Central memory CD8-positive, alpha-beta T cell (primary cell): ENCODE results near the gene DCTN3.
"Not testable (repeated sequence)": the region's sequence is repeated elsewhere in the genome, so short reads cannot be mapped to it uniquely, and the experiment has no call there.

Source experiments
- ATAC-seq: fragments of 150-1000 bp; cut with Tn5 transposase; replicated peaks from 2 replicates; pipeline ENCODE4 v1.10.0; 2022; ENCODE audit warnings: mild to moderate bottlenecking, moderate FRiP score, moderate number of reproducible peaks; ENCODE audit not compliant: poor library complexity, severe bottlenecking; ENCODE audit errors: extremely low read depth
- DNase-seq, 2 donors: peaks; one replicate each; pipeline ENCODE4 v3.0.0; 2021; ENCODE audit warnings: low spot score in 2 of 2
- H3K27ac Mint-ChIP-seq: one replicate; pipeline ENCODE4 v1.8.0; 2022; ENCODE audit warnings: low read depth, mild to moderate bottlenecking, moderate library complexity, mixed read lengths
- H3K27me3 Mint-ChIP-seq: one replicate; pipeline ENCODE4 v1.8.0; 2022; ENCODE audit warnings: mixed read lengths
- H3K36me3 Mint-ChIP-seq: one replicate; pipeline ENCODE4 v1.8.0; 2022; ENCODE audit warnings: mild to moderate bottlenecking, moderate library complexity, mixed read lengths; ENCODE audit not compliant: insufficient read depth
- H3K4me1 Mint-ChIP-seq: one replicate; pipeline ENCODE4 v1.8.0; 2022; ENCODE audit warnings: mixed read lengths
- H3K4me3 Mint-ChIP-seq: one replicate; pipeline ENCODE4 v1.8.0; 2022; ENCODE audit warnings: mild to moderate bottlenecking, moderate library complexity, mixed read lengths
- H3K9me3 Mint-ChIP-seq: one replicate; pipeline ENCODE4 v1.8.0; 2022; ENCODE audit warnings: mixed read lengths

Gene DCTN3

GRCh38 chr9:34653151-34654072 lies 33.1 kb upstream of the DCTN3 start:
- Mint-ChIP-seq H3K4me3 (no peak overlapping the region), H3K9me3 (no peaks in the 10 kb centered on the region), H3K27me3 (no peaks in the 10 kb centered on the region), H3K36me3 (peaks cover 17% of the 10 kb centered on the region), H3K27ac (peak overlapping the region; percentile 14), H3K4me1 (peaks cover 23% of the 10 kb centered on the region)
- DNase-seq (no peak), ATAC-seq (no peak)

DNA sequence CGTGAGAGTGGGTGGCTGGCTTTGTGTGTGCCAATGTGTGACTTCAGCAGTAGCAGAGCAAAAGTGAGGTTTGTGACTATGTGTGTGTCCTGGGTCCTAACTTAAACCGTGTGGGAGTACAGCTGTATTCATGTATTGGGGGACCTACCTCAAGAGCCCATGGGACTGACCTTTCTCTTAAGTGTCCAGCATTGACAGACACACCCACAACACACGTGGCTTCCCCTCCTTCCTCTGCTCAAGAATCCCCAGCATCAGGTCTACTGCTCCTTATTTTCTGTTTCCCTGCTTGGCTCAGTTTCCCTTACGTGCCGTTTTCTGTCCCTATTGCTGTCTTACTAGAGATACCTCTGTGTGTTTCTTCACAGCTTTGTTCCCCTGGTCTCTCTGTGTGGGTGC lies 32.3 kb upstream of the DCTN3 start:
- ATAC-seq (no peak), DNase-seq (no peak)
- Mint-ChIP-seq H3K9me3 (no peaks in the 10 kb centered on the region), H3K27ac (peak overlapping the region; percentile 14), H3K4me1 (peaks cover 31% of the 10 kb centered on the region), H3K27me3 (no peaks in the 10 kb centered on the region), H3K4me3 (peak overlapping the region; percentile 1), H3K36me3 (peaks cover 17% of the 10 kb centered on the region)

- peak within 1 kb of the TSS; percentile 1 for H3K4me3 Mint-ChIP-seq
- H3K36me3 Mint-ChIP-seq = peaks cover 17% of the 10 kb centered on the region
- no peaks in the 10 kb centered on the region for H3K9me3 Mint-ChIP-seq
- peaks cover 37% of the 10 kb centered on the region for H3K4me1 Mint-ChIP-seq
- H3K27me3 Mint-ChIP-seq = no peaks in the 10 kb centered on the region
- ATAC-seq (peak; percentile 13), DNase-seq (no peak)
- peak within 1 kb of the TSS; percentile 14 for H3K27ac Mint-ChIP-seq
Observed at GRCh38 chr9:34651876-34652601, 31.7 kb upstream of the DCTN3 start, which contains the start of gene IL11RA. Gene IL11RA, plus strand, starts transcription at chr9:34652185. Its CDS starts 3,033 bp downstream, at chr9:34655218.

- DNase-seq (no peak), ATAC-seq (no peak)
- H3K27me3 Mint-ChIP-seq = no peaks in the 10 kb centered on the region
- H3K4me1 Mint-ChIP-seq = peaks cover 38% of the 10 kb centered on the region
- no peak overlapping the region for H3K4me3 Mint-ChIP-seq
- no peak overlapping the region for H3K27ac Mint-ChIP-seq
- H3K36me3 Mint-ChIP-seq = peaks cover 19% of the 10 kb centered on the region
- no peaks in the 10 kb centered on the region for H3K9me3 Mint-ChIP-seq
Observed at GRCh38 chr9:34651321-34651720, 31.0 kb upstream of the DCTN3 start.

- DNase-seq (no peak), ATAC-seq (no peak)
- no peak overlapping the region for H3K27ac Mint-ChIP-seq
- peaks cover 38% of the 10 kb centered on the region for H3K4me1 Mint-ChIP-seq
- peaks cover 20% of the 10 kb centered on the region for H3K36me3 Mint-ChIP-seq
- no peak overlapping the region for H3K4me3 Mint-ChIP-seq
- H3K9me3 Mint-ChIP-seq = no peaks in the 10 kb centered on the region
- no peaks in the 10 kb centered on the region for H3K27me3 Mint-ChIP-seq
Observed at GRCh38 chr9:34650816-34651215, 30.5 kb upstream of the DCTN3 start.

- no peak for ATAC-seq
- Mint-ChIP-seq H3K36me3 (peaks cover 20% of the 10 kb centered on the region), H3K27me3 (no peaks in the 10 kb centered on the region), H3K4me3 (no peak overlapping the region), H3K27ac (no peak overlapping the region), H3K9me3 (no peaks in the 10 kb centered on the region), H3K4me1 (peaks cover 38% of the 10 kb centered on the region)
- DNase-seq = no peak
Observed at GRCh38 chr9:34648673-34649072, 28.4 kb upstream of the DCTN3 start.

DNA sequence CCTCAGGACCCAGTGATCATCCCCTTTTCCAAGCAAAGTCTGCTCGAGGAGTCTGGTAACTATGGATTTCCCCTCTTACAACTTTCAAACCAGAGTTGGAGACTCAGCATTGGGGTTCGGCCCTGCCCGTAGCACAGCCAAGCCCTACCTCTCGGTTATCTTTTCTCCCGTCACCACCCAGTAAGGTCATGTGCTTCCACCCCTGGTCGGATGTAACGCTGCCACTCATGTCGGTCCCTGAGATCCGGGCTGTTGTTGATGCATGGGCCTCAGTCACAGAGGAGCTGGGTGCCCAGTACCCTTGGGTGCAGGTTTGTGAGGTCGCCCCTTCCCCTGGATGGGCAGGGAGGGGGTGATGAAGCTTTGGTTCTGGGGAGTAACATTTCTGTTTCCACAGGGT lies 27.4 kb upstream of the DCTN3 start:
- ATAC-seq (no peak), DNase-seq (no peak)
- Mint-ChIP-seq H3K27me3 (no peaks in the 10 kb centered on the region), H3K4me3 (peak overlapping the region; percentile 89), H3K4me1 (peaks cover 32% of the 10 kb centered on the region), H3K27ac (peak overlapping the region; percentile 86), H3K9me3 (no peaks in the 10 kb centered on the region), H3K36me3 (peaks cover 20% of the 10 kb centered on the region)

DNA sequence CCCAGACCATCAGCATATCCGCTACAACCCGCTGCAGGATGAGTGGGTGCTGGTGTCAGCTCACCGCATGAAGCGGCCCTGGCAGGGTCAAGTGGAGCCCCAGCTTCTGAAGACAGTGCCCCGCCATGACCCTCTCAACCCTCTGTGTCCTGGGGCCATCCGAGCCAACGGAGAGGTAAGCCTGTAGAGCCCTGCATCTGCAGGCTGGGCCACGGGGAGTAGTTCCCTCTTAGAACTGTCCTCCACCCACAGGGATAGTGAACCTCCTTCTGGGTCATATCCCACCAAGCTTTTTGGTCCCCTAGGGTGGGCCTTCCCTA lies 26.7 kb upstream of the DCTN3 start:
- Mint-ChIP-seq H3K36me3 (peaks cover 20% of the 10 kb centered on the region), H3K9me3 (no peaks in the 10 kb centered on the region), H3K4me3 (peak overlapping the region; percentile 89), H3K4me1 (peaks cover 26% of the 10 kb centered on the region), H3K27me3 (no peaks in the 10 kb centered on the region), H3K27ac (peak overlapping the region; percentile 86)
- DNase-seq (no peak), ATAC-seq (no peak)

DNA sequence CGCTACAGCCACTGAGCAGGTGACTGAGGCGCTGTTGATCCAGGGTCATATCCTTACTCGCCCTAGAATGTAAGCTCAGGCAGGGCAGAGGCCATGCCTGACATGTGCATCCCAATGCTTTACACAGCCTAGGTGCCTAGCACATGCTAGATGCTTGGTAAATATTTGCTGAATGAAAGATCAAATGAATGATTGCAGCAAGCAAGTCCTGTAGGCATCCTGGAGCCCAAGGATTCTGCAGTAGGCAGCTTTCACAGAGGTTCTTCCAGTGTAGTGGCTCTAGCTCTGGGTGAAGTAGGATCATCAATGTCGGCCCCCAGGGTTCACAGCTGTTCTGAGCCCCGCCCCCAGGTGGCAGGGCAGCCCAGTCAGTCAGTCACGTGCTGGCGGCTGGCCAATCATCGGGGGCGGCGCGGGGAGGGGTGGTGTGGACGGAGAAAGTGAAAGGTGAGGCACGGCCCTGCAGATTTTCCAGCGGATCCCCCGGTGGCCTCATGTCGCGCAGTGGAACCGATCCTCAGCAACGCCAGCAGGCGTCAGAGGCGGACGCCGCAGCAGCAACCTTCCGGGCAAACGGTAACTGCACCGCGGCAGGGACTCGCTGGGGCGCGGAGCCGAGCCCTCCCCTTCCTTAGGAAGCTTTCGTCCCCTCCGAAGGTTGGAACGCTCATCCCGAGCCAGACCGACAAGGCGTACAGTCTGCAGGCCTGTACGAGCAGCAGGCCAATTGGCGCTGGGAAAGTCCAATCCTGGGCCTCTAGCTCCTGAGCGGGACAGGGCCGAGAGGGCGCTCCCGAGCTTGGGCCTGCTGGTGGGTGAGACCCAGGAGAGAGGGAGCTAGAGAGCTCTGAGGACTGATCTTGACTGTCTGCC lies 26.2 kb upstream of the DCTN3 start, which contains the start of gene GALT:
TSS of gene GALT (plus strand) at position 465 of the 873 bp plus-strand sequence. CDS start at position 495, 30 bp downstream.
- peak within 1 kb of the TSS; percentile 89 for H3K4me3 Mint-ChIP-seq
- H3K9me3 Mint-ChIP-seq = no peaks in the 10 kb centered on the region
- ATAC-seq = peak; percentile 85
- no peaks in the 10 kb centered on the region for H3K27me3 Mint-ChIP-seq
- H3K4me1 Mint-ChIP-seq = peaks cover 20% of the 10 kb centered on the region
- H3K36me3 Mint-ChIP-seq = peaks cover 18% of the 10 kb centered on the region
- peak; percentile 90 to 96 for DNase-seq
- H3K27ac Mint-ChIP-seq = peak within 1 kb of the TSS; percentile 86

GRCh38 chr9:34644766-34645314 lies 24.5 kb upstream of the DCTN3 start:
- no peak overlapping the region for H3K4me3 Mint-ChIP-seq
- no peaks in the 10 kb centered on the region for H3K9me3 Mint-ChIP-seq
- H3K27ac Mint-ChIP-seq = no peak overlapping the region
- ATAC-seq = no peak
- peaks cover 13% of the 10 kb centered on the region for H3K36me3 Mint-ChIP-seq
- H3K4me1 Mint-ChIP-seq = peaks cover 20% of the 10 kb centered on the region
- H3K27me3 Mint-ChIP-seq = no peaks in the 10 kb centered on the region
- no peak for DNase-seq

DNA sequence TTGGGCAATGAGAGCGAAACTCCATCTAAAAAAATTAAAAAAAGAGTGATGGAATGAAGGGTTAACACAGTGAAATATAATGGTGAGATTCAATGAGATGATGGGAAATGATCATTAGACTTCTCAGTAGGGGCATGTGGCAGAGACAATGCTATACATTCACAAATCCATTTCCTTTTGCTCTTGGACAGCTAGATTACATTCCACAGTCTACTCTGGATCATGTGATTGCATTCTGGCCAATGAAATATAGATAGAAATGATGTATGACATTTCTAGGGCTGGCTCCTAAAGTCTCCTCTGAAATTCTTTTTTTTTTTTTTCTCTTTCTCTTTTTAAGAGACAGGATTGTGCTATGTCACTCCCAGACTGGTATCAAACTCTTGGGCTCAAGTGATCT lies 22.4 kb upstream of the DCTN3 start:
- Mint-ChIP-seq H3K36me3 (peaks cover 5% of the 10 kb centered on the region), H3K9me3 (no peaks in the 10 kb centered on the region), H3K27ac (no peak overlapping the region), H3K4me1 (peaks cover 20% of the 10 kb centered on the region), H3K4me3 (no peak overlapping the region), H3K27me3 (no peaks in the 10 kb centered on the region)
- DNase-seq = no peak
- ATAC-seq = no peak

GRCh38 chr9:34639322-34639721 lies 19.0 kb upstream of the DCTN3 start:
- not testable (repeated sequence) for ATAC-seq, DNase-seq, H3K27me3 Mint-ChIP-seq, H3K36me3 Mint-ChIP-seq, H3K9me3 Mint-ChIP-seq, H3K4me3 Mint-ChIP-seq, H3K27ac Mint-ChIP-seq
- H3K4me1 Mint-ChIP-seq = peaks cover 31% of the 10 kb centered on the region
